ENCODE data around the gene RICTOR. TPM values are rescaled to one million over a fixed set of nuclear protein-coding genes. Genes with fewer than 3 reads are reported as not detected.

The RICTOR gene
- total and polyA plus RNA-seq, 7 experiments from 2014 or later, result 16.2 to 96.2 (median 65.0) TPM

DNA sequence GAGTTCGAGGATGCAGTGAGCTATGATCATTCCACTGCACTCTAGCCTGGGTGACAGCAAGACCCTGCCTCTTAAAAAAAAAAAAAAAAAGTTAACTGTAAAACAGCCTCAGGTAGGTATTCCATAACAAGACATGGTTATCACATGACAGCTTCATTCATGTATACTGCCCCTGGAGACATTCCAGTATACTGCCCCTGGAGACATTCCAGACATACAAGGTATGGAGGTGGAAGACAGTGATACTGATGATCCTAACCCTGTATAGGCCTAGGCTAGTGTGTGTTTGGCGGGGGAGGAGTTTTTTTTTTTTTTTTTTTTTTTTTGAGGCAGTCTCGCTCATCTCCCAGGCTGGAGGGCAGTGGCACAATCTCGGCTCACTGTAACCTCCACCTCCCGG lies 105.5 kb downstream of the RICTOR start:
- Histone ChIP-seq H3K27me3 (ENCODE audit: control insufficient read depth in 2 of 2, insufficient read depth in 2 of 2, low read length in 2 of 2) (no peaks in the 10 kb centered on the region), H3K9me3 (ENCODE audit: control insufficient read depth in 2 of 3, low read length in 3 of 3) (no peaks in the 10 kb centered on the region), H3K27ac (ENCODE audit: low read depth, low read length) (no peak overlapping the region), H3K36me3 (ENCODE audit: control insufficient read depth in 2 of 3, insufficient read depth in 3 of 3, low read length in 3 of 3) (peaks cover 7 to 55% (median 11%) of the 10 kb centered on the region in 3 experiments), H3K4me3 (ENCODE audit: low read length) (no peak overlapping the region), H3K4me1 (ENCODE audit: control insufficient read depth in 2 of 2, insufficient read depth in 2 of 2, low read length in 2 of 2) (no peaks in the 10 kb centered on the region)
- CTCF ChIA-PET, result no interaction called here
- Mint-ChIP-seq H3K4me3 (no peak overlapping the region), H3K27me3 (no peaks in the 10 kb centered on the region), H3K4me1 (peaks cover 0 to 4% (median 0%) of the 10 kb centered on the region in 7 donors), H3K27ac (no peak overlapping the region), H3K36me3 (peaks cover 0 to 10% (median 7%) of the 10 kb centered on the region in 5 donors), H3K9me3 (no peaks in the 10 kb centered on the region)
- ATAC-seq, result no peak
- DNase-seq, result no peak
- POLR2A ChIA-PET, result no interaction called here
- intact Hi-C loops (cut with micrococcal nuclease), result no loop called here

GRCh38 chr5:38961691-38962090 lies 112.5 kb downstream of the RICTOR start:
- no peak overlapping the region for H3K4me3 Mint-ChIP-seq
- no peaks in the 10 kb centered on the region for H3K9me3 Mint-ChIP-seq
- H3K9me3 ChIP-seq (ENCODE audit: control insufficient read depth in 2 of 3, low read length in 3 of 3), result no peaks in the 10 kb centered on the region
- H3K27ac ChIP-seq (ENCODE audit: low read depth, low read length), result no peak overlapping the region
- POLR2A ChIA-PET, result interaction anchor here (0.7 kb wide), 1 partner anchor 153 kb away, joined by 4 read pairs; no protein-coding TSS in a partner anchor
- H3K36me3 ChIP-seq (ENCODE audit: control insufficient read depth in 2 of 3, insufficient read depth in 3 of 3, low read length in 3 of 3), result peaks cover 6 to 69% (median 9%) of the 10 kb centered on the region in 3 experiments
- H3K27me3 Mint-ChIP-seq, result no peaks in the 10 kb centered on the region
- H3K27ac Mint-ChIP-seq, result no peak overlapping the region
- H3K27me3 ChIP-seq (ENCODE audit: control insufficient read depth in 2 of 2, insufficient read depth in 2 of 2, low read length in 2 of 2), result no peaks in the 10 kb centered on the region
- no peaks in the 10 kb centered on the region for H3K4me1 ChIP-seq (ENCODE audit: control insufficient read depth in 2 of 2, insufficient read depth in 2 of 2, low read length in 2 of 2)
- H3K36me3 Mint-ChIP-seq, result peaks cover 0 to 23% (median 19%) of the 10 kb centered on the region in 5 donors
- intact Hi-C loops (cut with micrococcal nuclease), result no loop called here
- CTCF ChIA-PET, result interaction anchor here (1.0 kb wide), 1 partner anchor 22 kb away, joined by 3 read pairs; no protein-coding TSS in a partner anchor
- DNase-seq (no peak), ATAC-seq (no peak)
- H3K4me3 ChIP-seq (ENCODE audit: low read length), result no peak overlapping the region
- H3K4me1 Mint-ChIP-seq, result peaks cover 0 to 4% (median 0%) of the 10 kb centered on the region in 7 donors

DNA sequence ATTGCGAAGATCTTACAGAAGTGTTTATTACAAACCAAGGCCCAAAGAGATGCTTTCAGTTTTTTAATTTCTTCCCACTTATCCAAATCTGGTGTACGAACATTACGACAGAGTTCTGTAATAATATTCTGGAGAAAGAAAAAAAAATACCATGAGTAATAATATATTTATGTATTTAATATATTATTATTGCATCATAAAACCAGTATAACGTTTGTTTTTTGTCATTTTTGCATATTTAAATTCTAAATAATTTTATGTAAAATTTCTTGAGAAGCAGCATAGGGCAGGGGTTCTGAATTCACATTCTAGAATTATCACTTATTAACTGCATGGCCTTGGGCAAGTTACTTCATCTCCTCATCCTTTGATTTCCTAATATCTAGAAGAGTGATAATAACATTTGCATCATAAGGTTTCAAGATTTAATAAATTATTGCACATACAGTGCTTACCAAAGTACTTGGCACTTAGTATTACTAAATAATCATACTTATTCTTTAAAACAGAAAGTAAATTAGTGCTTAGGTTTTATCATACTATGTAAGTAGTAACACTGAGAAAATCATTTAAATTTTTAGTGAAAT lies 120.7 kb downstream of the RICTOR start:
- H3K4me1 ChIP-seq (ENCODE audit: control insufficient read depth in 2 of 2, insufficient read depth in 2 of 2, low read length in 2 of 2), result no peaks in the 10 kb centered on the region
- Mint-ChIP-seq H3K4me3 (no peak overlapping the region), H3K27ac (no peak overlapping the region), H3K36me3 (peaks cover 12 to 50% (median 31%) of the 10 kb centered on the region in 5 donors), H3K9me3 (no peaks in the 10 kb centered on the region), H3K27me3 (no peaks in the 10 kb centered on the region), H3K4me1 (peaks cover 0 to 2% (median 0%) of the 10 kb centered on the region in 7 donors)
- ChIA-PET CTCF (interaction anchor here (0.6 kb wide), 1 partner anchor 352 kb away, joined by 4 read pairs; no protein-coding TSS in a partner anchor), POLR2A (no interaction called here)
- no peak overlapping the region for H3K4me3 ChIP-seq (ENCODE audit: low read length)
- H3K27me3 ChIP-seq (ENCODE audit: control insufficient read depth in 2 of 2, insufficient read depth in 2 of 2, low read length in 2 of 2), result no peaks in the 10 kb centered on the region
- intact Hi-C loops (cut with micrococcal nuclease), result no loop called here
- DNase-seq, result no peak
- no peak for ATAC-seq
- H3K36me3 ChIP-seq (ENCODE audit: control insufficient read depth in 2 of 3, insufficient read depth in 3 of 3, low read length in 3 of 3), result peaks cover 14 to 71% (median 51%) of the 10 kb centered on the region in 3 experiments
- no peaks in the 10 kb centered on the region for H3K9me3 ChIP-seq (ENCODE audit: control insufficient read depth in 2 of 3, low read length in 3 of 3)
- H3K27ac ChIP-seq (ENCODE audit: low read depth, low read length), result no peak overlapping the region

GRCh38 chr5:38948501-38948900 lies 125.7 kb downstream of the RICTOR start:
- Histone ChIP-seq H3K9me3 (ENCODE audit: control insufficient read depth in 2 of 3, low read length in 3 of 3) (no peaks in the 10 kb centered on the region), H3K27me3 (ENCODE audit: control insufficient read depth in 2 of 2, insufficient read depth in 2 of 2, low read length in 2 of 2) (no peaks in the 10 kb centered on the region), H3K27ac (ENCODE audit: low read depth, low read length) (no peak overlapping the region), H3K4me3 (ENCODE audit: low read length) (no peak overlapping the region), H3K36me3 (ENCODE audit: control insufficient read depth in 2 of 3, insufficient read depth in 3 of 3, low read length in 3 of 3) (peaks cover 21 to 68% (median 52%) of the 10 kb centered on the region in 3 experiments), H3K4me1 (ENCODE audit: control insufficient read depth in 2 of 2, insufficient read depth in 2 of 2, low read length in 2 of 2) (no peaks in the 10 kb centered on the region)
- CTCF ChIA-PET, result interaction anchor here (1.5 kb wide), 1 partner anchor 507 kb away, joined by 3 read pairs; no protein-coding TSS in a partner anchor
- DNase-seq, result no peak
- Mint-ChIP-seq H3K9me3 (no peaks in the 10 kb centered on the region), H3K36me3 (peaks cover 7 to 45% (median 39%) of the 10 kb centered on the region in 5 donors), H3K27ac (peak overlapping the region in 1 of 9 donors; percentile 25), H3K27me3 (no peaks in the 10 kb centered on the region), H3K4me3 (no peak overlapping the region), H3K4me1 (peaks cover 0 to 13% (median 0%) of the 10 kb centered on the region in 7 donors)
- no peak for ATAC-seq
- intact Hi-C loops (cut with micrococcal nuclease), result loop anchor here in 1 of 2 donors (5.0 kb wide), 1 partner anchor 169 kb away; no protein-coding TSS in a partner anchor
- POLR2A ChIA-PET, result no interaction called here

DNA sequence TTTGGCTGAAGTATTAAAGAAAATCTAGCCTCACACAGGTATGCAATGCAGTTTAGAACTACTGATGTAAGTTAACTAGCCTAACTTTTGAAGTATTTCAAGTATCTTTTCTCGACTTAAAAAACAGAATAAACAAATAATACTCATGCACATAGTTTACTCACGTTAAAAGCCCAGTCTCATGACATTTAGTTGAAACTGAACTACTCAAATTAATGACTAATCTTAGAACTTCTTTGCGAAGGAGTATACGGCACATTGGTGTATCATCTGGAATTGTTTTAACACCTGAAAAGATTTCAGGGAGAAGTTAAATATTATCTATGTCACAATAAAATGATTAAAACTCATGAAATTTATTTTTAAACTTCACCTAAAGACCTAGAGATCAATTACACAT lies 129.9 kb downstream of the RICTOR start:
- Mint-ChIP-seq H3K36me3 (peaks cover 7 to 34% (median 22%) of the 10 kb centered on the region in 5 donors), H3K27ac (no peak overlapping the region)
- intact Hi-C loops (cut with micrococcal nuclease), result no loop called here

DNA sequence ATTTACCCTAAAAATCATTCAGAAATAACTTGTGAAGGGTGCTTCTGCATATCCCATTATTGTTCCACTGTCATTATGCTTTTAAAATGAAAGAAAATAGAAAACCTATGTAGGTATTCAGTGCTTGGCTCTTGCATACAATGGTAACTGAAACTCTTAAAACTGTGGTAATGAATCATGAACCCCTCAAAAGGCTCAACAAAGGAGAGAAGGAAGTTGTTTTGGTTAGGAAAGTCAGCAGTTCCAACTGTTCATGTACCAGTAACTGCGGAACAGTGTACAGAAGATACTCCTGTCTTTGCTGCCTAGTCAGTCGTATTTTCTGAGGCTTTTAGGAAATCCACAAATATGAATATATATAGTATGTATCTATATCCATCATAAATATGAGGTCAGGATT lies 132.3 kb downstream of the RICTOR start:
- ChIA-PET CTCF (no interaction called here), POLR2A (no interaction called here)
- Mint-ChIP-seq H3K27me3 (no peaks in the 10 kb centered on the region), H3K9me3 (peaks cover 0 to 1% (median 0%) of the 10 kb centered on the region in 11 donors), H3K36me3 (peaks cover 17 to 41% (median 27%) of the 10 kb centered on the region in 5 donors), H3K27ac (peak overlapping the region in 1 of 9 donors; percentile 23), H3K4me3 (no peak overlapping the region), H3K4me1 (peaks cover 0 to 9% (median 0%) of the 10 kb centered on the region in 7 donors)
- intact Hi-C loops (cut with micrococcal nuclease), result no loop called here
- Histone ChIP-seq H3K36me3 (ENCODE audit: control insufficient read depth in 2 of 3, insufficient read depth in 3 of 3, low read length in 3 of 3) (peaks cover 6 to 56% (median 34%) of the 10 kb centered on the region in 3 experiments), H3K27ac (ENCODE audit: low read depth, low read length) (no peak overlapping the region), H3K27me3 (ENCODE audit: control insufficient read depth in 2 of 2, insufficient read depth in 2 of 2, low read length in 2 of 2) (no peaks in the 10 kb centered on the region), H3K4me1 (ENCODE audit: control insufficient read depth in 2 of 2, insufficient read depth in 2 of 2, low read length in 2 of 2) (no peaks in the 10 kb centered on the region), H3K4me3 (ENCODE audit: low read length) (no peak overlapping the region), H3K9me3 (ENCODE audit: control insufficient read depth in 2 of 3, low read length in 3 of 3) (no peaks in the 10 kb centered on the region)
- ATAC-seq, result no peak
- no peak for DNase-seq

More for the DNA sequence above, 129.9 kb downstream of the RICTOR start:
- no peak overlapping the region for H3K4me3 ChIP-seq (ENCODE audit: low read length)
- H3K36me3 ChIP-seq (ENCODE audit: control insufficient read depth in 2 of 3, insufficient read depth in 3 of 3, low read length in 3 of 3), result peaks cover 9 to 68% (median 35%) of the 10 kb centered on the region in 3 experiments
- H3K27me3 ChIP-seq (ENCODE audit: control insufficient read depth in 2 of 2, insufficient read depth in 2 of 2, low read length in 2 of 2), result no peaks in the 10 kb centered on the region
- POLR2A ChIA-PET, result interaction anchor here (0.6 kb wide), 1 partner anchor 255 kb away, joined by 3 read pairs; no protein-coding TSS in a partner anchor
- Mint-ChIP-seq H3K4me3 (no peak overlapping the region), H3K9me3 (no peaks in the 10 kb centered on the region), H3K27me3 (no peaks in the 10 kb centered on the region), H3K4me1 (peaks cover 0 to 11% (median 0%) of the 10 kb centered on the region in 7 donors)
- no peak overlapping the region for H3K27ac ChIP-seq (ENCODE audit: low read depth, low read length)
- no peaks in the 10 kb centered on the region for H3K4me1 ChIP-seq (ENCODE audit: control insufficient read depth in 2 of 2, insufficient read depth in 2 of 2, low read length in 2 of 2)
- CTCF ChIA-PET, result no interaction called here
- no peak for DNase-seq
- ATAC-seq, result no peak
- H3K9me3 ChIP-seq (ENCODE audit: control insufficient read depth in 2 of 3, low read length in 3 of 3), result no peaks in the 10 kb centered on the region

Data from naive thymus-derived CD4-positive, alpha-beta T cell (primary cell).